Measurements from ENCODE around the gene PBX3. TPM values are rescaled to one million over a fixed set of nuclear protein-coding genes. Genes with fewer than 3 reads are reported as not detected.

The PBX3 gene
- total RNA-seq, 1 experiment from 2014 or later = 7.7 TPM

- Histone ChIP-seq H3K27me3 (replicated peaks; ENCODE audit: control insufficient read depth, insufficient read depth, low read length) (no peaks in the 10 kb centered on the region), H3K4me1 (peaks cover 9% of the 10 kb centered on the region; the same call in 1 of the 2 replicates), H3K36me3 (ENCODE audit: control insufficient read depth, insufficient read depth, low read length) (no peaks in the 10 kb centered on the region), H3K4me3 (ENCODE audit: low read depth, low read length) (no peak overlapping the region), H3K9me3 (no peaks in the 10 kb centered on the region)
- Mint-ChIP-seq H3K36me3 (ENCODE audit: insufficient read depth, unreplicated experiment) (peaks cover 8% of the 10 kb centered on the region), H3K4me1 (ENCODE audit: low read depth, unreplicated experiment) (peaks cover 21% of the 10 kb centered on the region), H3K9me3 (ENCODE audit: unreplicated experiment) (no peaks in the 10 kb centered on the region), H3K27ac (ENCODE audit: unreplicated experiment) (no peak overlapping the region), H3K4me3 (ENCODE audit: unreplicated experiment) (no peak overlapping the region), H3K27me3 (ENCODE audit: insufficient read depth, unreplicated experiment) (peaks cover 2% of the 10 kb centered on the region)
- no peak for DNase-seq
- CTCF ChIA-PET = no interaction called here
- intact Hi-C loops (cut with micrococcal nuclease; ENCODE audit: unreplicated experiment) = loop anchor here (10.0 kb wide), 1 partner anchor 394 kb away; no protein-coding TSS in a partner anchor
- no TSS peak for BruUV-seq (replicated peaks)
- TF ChIP-seq CTCF (IDR thresholded peaks at IDR 0.05; ENCODE audit: insufficient read depth in 1 of 2, low read depth in 1 of 2, low read length in 1 of 2, severe bottlenecking in 1 of 2, unreplicated experiment in 1 of 2) = no peak
- POLR2A ChIA-PET = interaction anchor here (1.0 kb wide), 1 partner anchor 44 kb away, joined by 3 read pairs; the partner anchor contains the start of gene MAPKAP1
Measured at GRCh38 chr9:125750627-125751011, 3.4 kb downstream of the PBX3 start.

GRCh38 chr9:125752070-125752628, 5.0 kb downstream of the PBX3 start:
- no peaks in the 10 kb centered on the region for H3K9me3 Mint-ChIP-seq (ENCODE audit: unreplicated experiment)
- H3K4me1 Mint-ChIP-seq (ENCODE audit: low read depth, unreplicated experiment) = peaks cover 20% of the 10 kb centered on the region
- Histone ChIP-seq H3K9me3 (no peaks in the 10 kb centered on the region), H3K4me3 (ENCODE audit: low read depth, low read length) (no peak overlapping the region), H3K27me3 (replicated peaks; ENCODE audit: control insufficient read depth, insufficient read depth, low read length) (no peaks in the 10 kb centered on the region), H3K4me1 (peaks cover 9% of the 10 kb centered on the region; the same call in 1 of the 2 replicates), H3K36me3 (ENCODE audit: control insufficient read depth, insufficient read depth, low read length) (no peaks in the 10 kb centered on the region)
- no peaks in the 10 kb centered on the region for H3K36me3 Mint-ChIP-seq (ENCODE audit: insufficient read depth, unreplicated experiment)
- TF ChIP-seq CTCF (IDR thresholded peaks at IDR 0.05; ENCODE audit: insufficient read depth in 1 of 2, low read depth in 1 of 2, low read length in 1 of 2, severe bottlenecking in 1 of 2, unreplicated experiment in 1 of 2) = no peak
- intact Hi-C loops (cut with micrococcal nuclease; ENCODE audit: unreplicated experiment) = loop anchor here (10.0 kb wide), 1 partner anchor 393 kb away; no protein-coding TSS in a partner anchor
- ChIA-PET POLR2A (no interaction called here), CTCF (no interaction called here)
- peaks cover 2% of the 10 kb centered on the region for H3K27me3 Mint-ChIP-seq (ENCODE audit: insufficient read depth, unreplicated experiment)
- DNase-seq = no peak
- no peak overlapping the region for H3K4me3 Mint-ChIP-seq (ENCODE audit: unreplicated experiment)
- no peak overlapping the region for H3K27ac Mint-ChIP-seq (ENCODE audit: unreplicated experiment)
- no TSS peak for BruUV-seq (replicated peaks)

GRCh38 chr9:125754096-125754495, 6.9 kb downstream of the PBX3 start:
- no TSS peak for BruUV-seq (replicated peaks)
- Histone ChIP-seq H3K27me3 (replicated peaks; ENCODE audit: control insufficient read depth, insufficient read depth, low read length) (no peaks in the 10 kb centered on the region), H3K4me3 (ENCODE audit: low read depth, low read length) (no peak overlapping the region), H3K4me1 (peaks cover 8% of the 10 kb centered on the region; the same call in 1 of the 2 replicates), H3K9me3 (no peaks in the 10 kb centered on the region), H3K36me3 (ENCODE audit: control insufficient read depth, insufficient read depth, low read length) (no peaks in the 10 kb centered on the region)
- Mint-ChIP-seq H3K36me3 (ENCODE audit: insufficient read depth, unreplicated experiment) (no peaks in the 10 kb centered on the region), H3K9me3 (ENCODE audit: unreplicated experiment) (no peaks in the 10 kb centered on the region), H3K27ac (ENCODE audit: unreplicated experiment) (no peak overlapping the region), H3K4me3 (ENCODE audit: unreplicated experiment) (no peak overlapping the region), H3K4me1 (ENCODE audit: low read depth, unreplicated experiment) (peaks cover 18% of the 10 kb centered on the region), H3K27me3 (ENCODE audit: insufficient read depth, unreplicated experiment) (no peaks in the 10 kb centered on the region)
- DNase-seq = no peak
- intact Hi-C loops (cut with micrococcal nuclease; ENCODE audit: unreplicated experiment) = loop anchor here (10.0 kb wide), 1 partner anchor 391 kb away; no protein-coding TSS in a partner anchor
- POLR2A ChIA-PET = interaction anchor here (0.6 kb wide), 1 partner anchor 566 kb away, joined by 3 read pairs; no protein-coding TSS in a partner anchor
- CTCF ChIA-PET = no interaction called here
- no peak for TF ChIP-seq CTCF (IDR thresholded peaks at IDR 0.05; ENCODE audit: insufficient read depth in 1 of 2, low read depth in 1 of 2, low read length in 1 of 2, severe bottlenecking in 1 of 2, unreplicated experiment in 1 of 2)

All from Caco-2 (cell line).